Mucosa of descending colon (tissue), 3 donors: ENCODE measurements around the gene TMX2. TPM values are rescaled to one million over a fixed set of nuclear protein-coding genes. Genes with fewer than 3 reads are reported as not detected.

ENCODE experiments used
- ATAC-seq: fragments of 200-7000 bp; cut with Tn5 transposase; one replicate; pipeline ENCODE4 v1.9.1; 2020; ENCODE audit warnings: mild to moderate bottlenecking, moderate library complexity
- DNase-seq, 3 donors: peaks; one replicate each; pipeline ENCODE4 v3.0.0-alpha.2; 2020
- H3K36me3 ChIP-seq: fragments of 200-600 bp; one replicate; pipeline ENCODE4 v1.8.0; 2021; ENCODE audit warnings: low read depth, mild to moderate bottlenecking
- H3K4me1 ChIP-seq: fragments of 200-600 bp; one replicate; pipeline ENCODE4 v1.8.0; 2021; ENCODE audit warnings: low read depth, mild to moderate bottlenecking
- H3K4me3 ChIP-seq: fragments of 200-600 bp; one replicate; pipeline ENCODE4 v1.8.0; 2021; ENCODE audit warnings: mild to moderate bottlenecking
- H3K9me3 ChIP-seq: fragments of 200-600 bp; one replicate; pipeline ENCODE4 v1.8.0; 2021; ENCODE audit warnings: mild to moderate bottlenecking
- intact Hi-C, 2 donors: fragments of 100-400 bp; cut with DNase I in 1 of 2; cut with micrococcal nuclease in 1 of 2; formaldehyde crosslinking; loops; one replicate each; pipeline versions ENCODE4 v1.11.0 to v1.11.1; 2022; cut with DNase I, micrococcal nuclease
- total RNA-seq, 3 donors: library from RNA; stranded (reverse); fragmentation: NEBNext Ultra II Directional in 2 of 3; extraction: Animal tissue kit (Norgen Biotek cat#: 25700) in 2 of 3; gene quantifications; one replicate each; pipeline versions ENCODE4 v1.2.1 to v1.2.4, GENCODE V29; 2021 to 2023
- TF ChIP-seq, protein P1 (sequence below): fragments of 200-600 bp; IDR thresholded peaks from one replicate; pipeline ENCODE4 v1.8.0; 2022; ENCODE audit warnings: antibody characterized with exemption, mild to moderate bottlenecking
- donor health status: DM: no; HTN: no; CAD: no; lungs with moderate emphysema.
- donor health status: DM: no; HTN: no; CAD: no.
- donor health status: DM: no; HTN: yes; CAD: no.

TMX2 gene
- total RNA-seq, 3 donors from 2014 or later: 83.6 to 119 (median 113) TPM

DNA sequence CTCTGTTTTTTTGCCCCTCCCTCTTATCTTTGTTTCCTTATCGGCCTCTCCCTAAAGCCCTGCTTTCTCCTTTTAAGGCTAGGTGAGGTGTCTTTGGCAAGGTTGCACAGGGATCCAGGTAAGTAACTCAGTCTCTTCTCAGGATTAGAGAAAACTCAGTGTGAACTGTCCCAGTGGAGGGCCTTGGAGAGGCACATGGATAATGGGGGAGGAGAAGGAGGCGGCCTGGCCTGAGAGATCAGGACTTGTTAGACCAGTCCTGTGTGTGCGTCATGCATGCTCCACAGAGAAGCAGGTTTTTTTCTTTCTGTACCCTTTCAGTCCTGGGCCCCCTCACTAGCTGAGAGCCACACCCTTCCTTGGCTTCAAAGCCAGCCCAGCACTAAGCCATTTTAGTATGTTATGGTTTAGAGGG is 69.1 kb downstream of the TMX2 start:
- TF ChIP-seq, protein P1, sequence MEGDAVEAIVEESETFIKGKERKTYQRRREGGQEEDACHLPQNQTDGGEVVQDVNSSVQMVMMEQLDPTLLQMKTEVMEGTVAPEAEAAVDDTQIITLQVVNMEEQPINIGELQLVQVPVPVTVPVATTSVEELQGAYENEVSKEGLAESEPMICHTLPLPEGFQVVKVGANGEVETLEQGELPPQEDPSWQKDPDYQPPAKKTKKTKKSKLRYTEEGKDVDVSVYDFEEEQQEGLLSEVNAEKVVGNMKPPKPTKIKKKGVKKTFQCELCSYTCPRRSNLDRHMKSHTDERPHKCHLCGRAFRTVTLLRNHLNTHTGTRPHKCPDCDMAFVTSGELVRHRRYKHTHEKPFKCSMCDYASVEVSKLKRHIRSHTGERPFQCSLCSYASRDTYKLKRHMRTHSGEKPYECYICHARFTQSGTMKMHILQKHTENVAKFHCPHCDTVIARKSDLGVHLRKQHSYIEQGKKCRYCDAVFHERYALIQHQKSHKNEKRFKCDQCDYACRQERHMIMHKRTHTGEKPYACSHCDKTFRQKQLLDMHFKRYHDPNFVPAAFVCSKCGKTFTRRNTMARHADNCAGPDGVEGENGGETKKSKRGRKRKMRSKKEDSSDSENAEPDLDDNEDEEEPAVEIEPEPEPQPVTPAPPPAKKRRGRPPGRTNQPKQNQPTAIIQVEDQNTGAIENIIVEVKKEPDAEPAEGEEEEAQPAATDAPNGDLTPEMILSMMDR: no peak
- ATAC-seq: peak; percentile 68
- Histone ChIP-seq H3K9me3 (no peaks in the 10 kb centered on the region), H3K36me3 (no peaks in the 10 kb centered on the region), H3K4me1 (peaks cover 93% of the 10 kb centered on the region), H3K4me3 (no peak overlapping the region)
- intact Hi-C loops: no loop called here
- DNase-seq: peak; percentile 64 to 81 (median 73)

DNA sequence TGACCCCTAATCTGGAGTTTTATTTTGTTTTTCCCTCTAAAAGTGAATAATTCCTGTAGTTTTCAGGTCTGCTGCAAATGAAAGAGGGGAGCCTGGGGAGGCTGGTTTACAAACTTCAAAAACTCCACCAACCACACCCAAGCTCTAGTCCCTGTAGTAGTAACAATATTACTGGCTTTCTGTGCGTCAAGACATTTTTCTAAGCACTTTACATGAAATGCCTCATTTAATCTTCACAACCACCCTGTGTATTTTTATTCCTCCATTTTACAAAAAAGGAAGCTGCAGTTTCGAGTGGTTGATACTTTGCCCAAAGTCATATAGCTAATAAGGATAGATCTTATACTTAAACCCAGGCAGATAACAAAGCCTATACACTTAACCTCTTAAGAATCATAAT is 72.7 kb downstream of the TMX2 start:
- no peak for ATAC-seq
- TF ChIP-seq, protein P1: no peak
- Histone ChIP-seq H3K9me3 (no peaks in the 10 kb centered on the region), H3K4me3 (no peak overlapping the region), H3K36me3 (no peaks in the 10 kb centered on the region), H3K4me1 (peaks cover 81% of the 10 kb centered on the region)
- intact Hi-C loops: no loop called here
- no peak for DNase-seq

DNA sequence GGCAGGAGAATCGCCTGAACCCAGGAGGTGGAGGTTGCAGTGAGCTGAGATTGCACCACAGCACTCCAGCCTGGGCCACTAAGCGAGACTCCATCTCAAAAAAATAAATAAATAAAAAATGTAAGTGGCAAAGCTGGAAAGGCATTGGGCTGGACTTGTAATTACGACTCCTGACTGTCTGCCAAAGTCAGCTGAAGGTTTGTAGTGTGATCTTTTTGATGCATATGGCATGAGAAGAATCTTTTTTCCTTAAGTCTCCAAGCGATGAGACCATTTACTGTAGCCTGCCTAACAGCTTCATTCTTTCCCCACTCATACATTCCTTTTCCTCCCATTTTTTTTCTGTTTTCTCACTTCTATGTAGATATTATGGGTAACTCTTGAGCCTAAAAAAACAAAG is 74.0 kb downstream of the TMX2 start:
- TF ChIP-seq, protein P1: no peak
- H3K36me3 ChIP-seq: no peaks in the 10 kb centered on the region
- peaks cover 78% of the 10 kb centered on the region for H3K4me1 ChIP-seq
- DNase-seq: no peak
- no peak overlapping the region for H3K4me3 ChIP-seq
- intact Hi-C loops: no loop called here
- no peak for ATAC-seq
- H3K9me3 ChIP-seq: no peaks in the 10 kb centered on the region

DNA sequence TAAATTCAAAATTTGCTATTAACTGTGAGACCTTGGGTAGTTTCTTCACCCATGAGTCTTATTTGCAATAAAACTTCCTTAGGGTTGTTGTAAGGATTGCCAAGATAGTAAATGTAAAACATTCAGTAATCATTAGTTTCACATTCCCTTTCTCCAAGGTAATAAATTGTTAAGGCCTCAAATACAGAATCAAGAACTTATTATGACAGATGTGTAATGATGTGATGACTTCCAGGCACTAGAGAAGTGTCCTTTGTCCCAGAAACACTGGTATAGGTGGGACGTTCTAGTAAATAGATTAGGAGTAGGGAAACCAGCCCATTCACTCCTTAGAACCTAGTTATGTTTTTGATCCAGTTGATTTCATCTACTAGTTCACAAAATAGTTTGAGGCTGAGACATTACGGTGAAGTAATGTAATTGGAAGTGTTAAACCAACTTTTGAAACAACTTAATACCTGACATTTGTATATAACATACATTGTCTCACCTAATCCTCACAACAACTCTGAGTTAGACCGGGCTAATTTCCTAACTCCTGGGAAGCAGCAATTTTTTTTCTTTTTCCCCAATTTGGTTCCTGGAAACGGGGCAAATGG is 74.7 kb downstream of the TMX2 start:
- TF ChIP-seq, protein P1: no peak
- H3K36me3 ChIP-seq: no peaks in the 10 kb centered on the region
- intact Hi-C loops: no loop called here
- DNase-seq (no peak), ATAC-seq (no peak)
- no peaks in the 10 kb centered on the region for H3K9me3 ChIP-seq
- peaks cover 79% of the 10 kb centered on the region for H3K4me1 ChIP-seq
- H3K4me3 ChIP-seq: no peak overlapping the region

DNA sequence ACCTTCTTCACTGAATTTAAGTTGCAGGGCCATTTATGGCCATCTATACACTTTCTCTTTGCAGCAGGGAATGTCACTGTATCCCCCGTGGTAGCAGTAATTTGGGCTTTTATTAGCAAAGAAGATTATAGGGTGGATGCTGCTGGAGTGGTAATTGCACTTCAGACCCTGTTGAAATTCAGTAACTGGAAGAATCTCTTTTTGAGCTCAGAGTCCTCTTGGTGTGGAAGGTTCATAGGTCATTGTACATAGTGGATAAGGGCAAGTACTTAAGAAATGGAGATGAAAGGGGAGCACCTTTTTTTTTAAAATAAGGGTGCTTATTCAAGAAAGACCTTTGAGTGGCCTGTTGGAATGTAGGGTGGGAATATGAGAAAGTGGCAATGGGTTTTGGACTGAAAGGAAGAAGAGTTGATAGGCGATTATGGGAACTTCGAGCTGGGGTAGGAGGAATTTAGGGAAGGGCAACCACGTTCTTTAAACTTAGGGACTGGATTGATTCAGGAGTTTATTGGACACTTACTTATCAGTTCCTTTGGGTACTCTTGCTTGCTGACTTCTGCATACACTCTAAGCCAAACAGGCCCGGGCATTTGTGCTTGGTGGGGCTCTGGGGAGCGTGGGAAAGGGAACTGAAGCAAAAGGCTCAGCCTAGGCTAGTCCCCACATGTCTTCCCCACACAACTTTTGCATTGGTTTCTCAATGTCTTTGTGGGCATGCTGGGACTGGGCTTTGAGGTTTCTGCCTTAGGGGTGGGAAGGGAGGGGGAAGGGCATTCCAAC is 75.7 kb downstream of the TMX2 start:
- peaks cover 79% of the 10 kb centered on the region for H3K4me1 ChIP-seq
- H3K4me3 ChIP-seq: no peak overlapping the region
- DNase-seq: no peak
- intact Hi-C loops: no loop called here
- H3K9me3 ChIP-seq: no peaks in the 10 kb centered on the region
- TF ChIP-seq, protein P1: no peak
- peak; percentile 13 for ATAC-seq
- H3K36me3 ChIP-seq: no peaks in the 10 kb centered on the region
